Hepatocyte (in vitro differentiated cells): ENCODE data around the gene LDLRAD4. TPM values are rescaled to one million over a fixed set of nuclear protein-coding genes. Genes with fewer than 3 reads are reported as not detected.

Experiments used
- DNase-seq: peaks from one replicate; pipeline ENCODE4 v3.0.0-alpha.2; 2016; ENCODE audit warnings: low spot score
- H2AFZ ChIP-seq: fragments of 200-600 bp; sonication (generic); 2 replicates; pipeline ENCODE4 v1.6.0; 2016; ENCODE audit warnings: antibody characterized with exemption, mild to moderate bottlenecking
- H3K27ac ChIP-seq: fragments of 200-600 bp; sonication (generic); 2 replicates; pipeline ENCODE4 v1.5.1; 2016; ENCODE audit warnings: mild to moderate bottlenecking
- H3K27me3 ChIP-seq: fragments of 200-600 bp; sonication (generic); 2 replicates; pipeline ENCODE4 v1.6.1; 2016
- H3K36me3 ChIP-seq: fragments of 200-600 bp; sonication (generic); replicated peaks from 2 replicates; pipeline ENCODE4 v1.5.1; 2016; ENCODE audit warnings: low read depth; ENCODE audit not compliant: insufficient read depth
- H3K4me1 ChIP-seq: fragments of 200-600 bp; sonication (generic); 2 replicates; pipeline ENCODE4 v1.5.1; 2016; ENCODE audit warnings: mild to moderate bottlenecking, moderate library complexity; ENCODE audit not compliant: insufficient read depth
- H3K4me2 ChIP-seq: fragments of 200-600 bp; sonication (generic); 2 replicates; pipeline ENCODE4 v1.6.0; 2016
- H3K4me3 ChIP-seq: fragments of 200-600 bp; sonication (generic); 2 replicates; pipeline ENCODE4 v1.5.1; 2016; ENCODE audit warnings: mild to moderate bottlenecking
- H3K79me2 ChIP-seq: fragments of 200-600 bp; sonication (generic); 2 replicates; pipeline ENCODE4 v1.6.0; 2017; ENCODE audit warnings: mild to moderate bottlenecking
- H3K9me2 ChIP-seq: fragments of 200-600 bp; sonication (generic); replicated peaks from 2 replicates; pipeline ENCODE4 v1.6.0; 2017; ENCODE audit warnings: mild to moderate bottlenecking; ENCODE audit not compliant: insufficient read depth
- H3K9me3 ChIP-seq: fragments of 200-600 bp; sonication (generic); 2 replicates; pipeline ENCODE4 v1.5.1; 2016; ENCODE audit warnings: low read depth, mild to moderate bottlenecking
- H4K20me1 ChIP-seq: fragments of 200-600 bp; sonication (generic); 2 replicates; pipeline ENCODE4 v1.6.0; 2016; ENCODE audit warnings: mild to moderate bottlenecking; ENCODE audit not compliant: insufficient read depth, poor library complexity, severe bottlenecking
- CTCF ChIP-seq: fragments of 200-600 bp; sonication (generic); IDR thresholded peaks from 2 replicates; pipeline ENCODE4 v1.5.1; 2016; ENCODE audit warnings: antibody characterized with exemption, mild to moderate bottlenecking; ENCODE audit not compliant: poor library complexity
- EZH2 ChIP-seq: fragments of 200-600 bp; sonication (generic); IDR thresholded peaks from 2 replicates; pipeline ENCODE4 v1.6.1; 2016; ENCODE audit warnings: antibody characterized with exemption, mild to moderate bottlenecking, borderline replicate concordance
- EZH2phosphoT487 ChIP-seq: fragments of 200-600 bp; sonication (generic); IDR thresholded peaks from one replicate; pipeline ENCODE4 v1.6.1; 2018; ENCODE audit warnings: antibody characterized with exemption, mild to moderate bottlenecking, low read depth, moderate library complexity; ENCODE audit not compliant: unreplicated experiment, severe bottlenecking
- WGBS: methylation state at CpG from one replicate; pipeline ENCODE4 v1.1.6; 2016; ENCODE audit warnings: low lambda C conversion rate; ENCODE audit errors: missing lambda C conversion rate; 5-methylcytosine and 5-hydroxymethylcytosine counted together
- polyA plus RNA-seq: library from polyadenylated mRNA; unstranded; fragments of >200 nt; fragmentation: Nextera tagmentation; extraction: Ambion mirVana; gene quantifications from 2 replicates; pipeline ENCODE4 v1.2.1, GENCODE V29; 2016
- total RNA-seq: library from RNA; depleted of rRNA; stranded (reverse); fragments of >200 nt; gene quantifications from 2 replicates; pipeline ENCODE4 v1.2.3, GENCODE V29; 2014

The LDLRAD4 gene
- total and polyA plus RNA-seq, 2 experiments from 2014 or later, result 15.1 to 29.0 TPM

- H3K9me3 ChIP-seq, result no peaks in the 10 kb centered on the region
- no peak overlapping the region for H3K4me3 ChIP-seq
- peaks cover 4% of the 10 kb centered on the region for H3K27me3 ChIP-seq
- no peaks in the 10 kb centered on the region for H3K79me2 ChIP-seq
- no peak overlapping the region for H3K4me2 ChIP-seq
- no peak overlapping the region for H2AFZ ChIP-seq
- DNase-seq, result no peak
- H3K9me2 ChIP-seq, result no peaks in the 10 kb centered on the region
- TF ChIP-seq EZH2 (no peak), EZH2phosphoT487 (no peak), CTCF (no peak)
- 56% methylated on average over 21 of the region's 21 CpGs for WGBS
- no peaks in the 10 kb centered on the region for H3K36me3 ChIP-seq
- H4K20me1 ChIP-seq, result no peaks in the 10 kb centered on the region
- peaks cover 4% of the 10 kb centered on the region for H3K4me1 ChIP-seq
- H3K27ac ChIP-seq, result no peak overlapping the region
Observed at GRCh38 chr18:13452871-13453680, 234.5 kb downstream of the LDLRAD4 start.

GRCh38 chr18:13453714-13454113, 235.2 kb downstream of the LDLRAD4 start:
- Histone ChIP-seq H3K4me2 (no peak overlapping the region), H3K9me2 (no peaks in the 10 kb centered on the region), H4K20me1 (no peaks in the 10 kb centered on the region), H2AFZ (no peak overlapping the region), H3K4me3 (no peak overlapping the region), H3K36me3 (no peaks in the 10 kb centered on the region), H3K4me1 (no peaks in the 10 kb centered on the region), H3K27me3 (no peaks in the 10 kb centered on the region), H3K27ac (no peak overlapping the region), H3K9me3 (no peaks in the 10 kb centered on the region), H3K79me2 (no peaks in the 10 kb centered on the region)
- WGBS, result 86% methylated on average over 18 of the region's 18 CpGs
- DNase-seq, result no peak
- TF ChIP-seq CTCF (no peak), EZH2 (no peak), EZH2phosphoT487 (no peak)

GRCh38 chr18:13454363-13455150, 236.0 kb downstream of the LDLRAD4 start:
- H3K9me3 ChIP-seq, result no peaks in the 10 kb centered on the region
- no peak overlapping the region for H3K27ac ChIP-seq
- TF ChIP-seq EZH2phosphoT487 (no peak), EZH2 (no peak), CTCF (no peak)
- H2AFZ ChIP-seq, result no peak overlapping the region
- H3K27me3 ChIP-seq, result no peaks in the 10 kb centered on the region
- no peak overlapping the region for H3K4me3 ChIP-seq
- no peak overlapping the region for H3K4me2 ChIP-seq
- no peak for DNase-seq
- H3K9me2 ChIP-seq, result no peaks in the 10 kb centered on the region
- no peaks in the 10 kb centered on the region for H3K79me2 ChIP-seq
- no peaks in the 10 kb centered on the region for H3K4me1 ChIP-seq
- WGBS, result 97% methylated on average over 12 of the region's 12 CpGs
- no peaks in the 10 kb centered on the region for H3K36me3 ChIP-seq
- no peaks in the 10 kb centered on the region for H4K20me1 ChIP-seq
